Measurements from ENCODE around the gene RNPEP.

DNA sequence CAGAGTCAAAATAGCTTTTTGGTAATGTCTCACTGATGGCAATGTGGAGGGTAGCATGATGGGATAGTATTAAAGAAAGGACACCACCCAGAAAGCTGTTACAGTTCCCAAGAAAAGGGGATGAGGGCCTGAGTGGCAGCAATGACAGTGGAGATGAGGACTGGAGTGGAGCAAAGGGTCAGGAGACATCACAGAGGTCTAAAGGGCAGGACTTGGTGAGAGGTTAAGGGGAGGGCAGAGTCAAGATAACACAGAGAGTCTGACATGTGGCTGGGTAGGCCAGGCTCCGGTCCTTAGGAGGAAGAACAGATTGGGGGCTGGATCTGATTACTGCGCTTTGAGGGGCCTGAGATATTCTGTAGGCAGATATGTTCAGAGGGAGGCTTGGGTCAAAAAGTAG is 47.3 kb downstream of the RNPEP start:
- no peak for TF ChIP-seq CTCF (IDR thresholded peaks at IDR 0.05; ENCODE audit: insufficient read depth, low read length, poor library complexity, severe bottlenecking)
- TF ChIP-seq EZH2phosphoT487 (conservative IDR thresholded peaks at IDR 0.05; ENCODE audit: low read length), result no peak
